ENCODE data around the gene LHFPL6. TPM values are rescaled to one million over a fixed set of nuclear protein-coding genes. Genes with fewer than 3 reads are reported as not detected.

Gene LHFPL6
- polyA plus RNA-seq, 2 of the 4 experiments (the other 2 are of a cell fraction), result 1.7 to 5.4 TPM

DNA sequence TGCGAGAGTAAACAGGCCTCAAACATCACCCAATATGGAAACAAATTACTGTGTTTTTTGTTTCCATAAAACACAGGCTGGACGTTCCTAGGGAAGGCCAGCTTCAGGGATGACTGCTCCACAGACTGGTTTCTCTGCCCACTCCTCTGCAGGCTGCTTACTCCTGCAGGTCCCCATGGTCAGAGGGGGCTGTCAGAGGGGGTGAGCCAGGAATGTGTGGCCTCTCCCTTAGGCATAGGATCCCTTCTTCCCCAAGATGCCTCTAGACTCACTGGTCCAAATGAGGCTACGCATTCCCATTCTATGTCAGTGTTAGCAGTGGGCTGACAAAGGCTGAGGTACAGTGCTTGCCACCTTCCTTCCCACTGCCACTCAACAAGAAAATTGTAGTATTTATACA, 229.8 kb downstream of the LHFPL6 start:
- Histone ChIP-seq H3K9me3 (no peaks in the 10 kb centered on the region), H3K4me1 (no peaks in the 10 kb centered on the region), H3K4me3 (no peak overlapping the region), H3K4me2 (no peak overlapping the region), H3K27ac (no peak overlapping the region)
- no peak for TF ChIP-seq MAFK (IDR thresholded peaks at IDR 0.05; ENCODE audit: partially characterized antibody)
- TF ChIP-seq FOSL2 (IDR thresholded peaks at IDR 0.05), result no peak
- no peak for TF ChIP-seq FOSL2 (CRISPR knock-in tag; IDR thresholded peaks at IDR 0.05)
- TF ChIP-seq POLR2A (IDR thresholded peaks at IDR 0.05; ENCODE audit: low read length), result no peak
- TF ChIP-seq, protein P1, sequence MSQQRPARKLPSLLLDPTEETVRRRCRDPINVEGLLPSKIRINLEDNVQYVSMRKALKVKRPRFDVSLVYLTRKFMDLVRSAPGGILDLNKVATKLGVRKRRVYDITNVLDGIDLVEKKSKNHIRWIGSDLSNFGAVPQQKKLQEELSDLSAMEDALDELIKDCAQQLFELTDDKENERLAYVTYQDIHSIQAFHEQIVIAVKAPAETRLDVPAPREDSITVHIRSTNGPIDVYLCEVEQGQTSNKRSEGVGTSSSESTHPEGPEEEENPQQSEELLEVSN (IDR thresholded peaks at IDR 0.05; ENCODE audit: borderline replicate concordance, low read depth), result no peak
- TF ChIP-seq, protein P2, sequence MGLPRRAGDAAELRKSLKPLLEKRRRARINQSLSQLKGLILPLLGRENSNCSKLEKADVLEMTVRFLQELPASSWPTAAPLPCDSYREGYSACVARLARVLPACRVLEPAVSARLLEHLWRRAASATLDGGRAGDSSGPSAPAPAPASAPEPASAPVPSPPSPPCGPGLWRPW (IDR thresholded peaks at IDR 0.05), result no peak
- no peak for TF ChIP-seq RAD21 (conservative IDR thresholded peaks at IDR 0.05 in 1 of 2, IDR thresholded peaks at IDR 0.05 in 1 of 2)
- no peak for TF ChIP-seq EHMT2 (IDR thresholded peaks at IDR 0.05; ENCODE audit: low read depth)
- TF ChIP-seq, protein P3, sequence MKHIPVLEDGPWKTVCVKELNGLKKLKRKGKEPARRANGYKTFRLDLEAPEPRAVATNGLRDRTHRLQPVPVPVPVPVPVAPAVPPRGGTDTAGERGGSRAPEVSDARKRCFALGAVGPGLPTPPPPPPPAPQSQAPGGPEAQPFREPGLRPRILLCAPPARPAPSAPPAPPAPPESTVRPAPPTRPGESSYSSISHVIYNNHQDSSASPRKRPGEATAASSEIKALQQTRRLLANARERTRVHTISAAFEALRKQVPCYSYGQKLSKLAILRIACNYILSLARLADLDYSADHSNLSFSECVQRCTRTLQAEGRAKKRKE (CRISPR knock-in tag; IDR thresholded peaks at IDR 0.05; ENCODE audit: low read depth), result no peak
- no peak for TF ChIP-seq ZFP36 (IDR thresholded peaks at IDR 0.05; ENCODE audit: borderline replicate concordance, partially characterized antibody)
- TF ChIP-seq, protein P4, sequence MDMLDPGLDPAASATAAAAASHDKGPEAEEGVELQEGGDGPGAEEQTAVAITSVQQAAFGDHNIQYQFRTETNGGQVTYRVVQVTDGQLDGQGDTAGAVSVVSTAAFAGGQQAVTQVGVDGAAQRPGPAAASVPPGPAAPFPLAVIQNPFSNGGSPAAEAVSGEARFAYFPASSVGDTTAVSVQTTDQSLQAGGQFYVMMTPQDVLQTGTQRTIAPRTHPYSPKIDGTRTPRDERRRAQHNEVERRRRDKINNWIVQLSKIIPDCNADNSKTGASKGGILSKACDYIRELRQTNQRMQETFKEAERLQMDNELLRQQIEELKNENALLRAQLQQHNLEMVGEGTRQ (IDR thresholded peaks at IDR 0.05), result no peak
- no peak for TF ChIP-seq JUNB (IDR thresholded peaks at IDR 0.05)
- no peak for TF ChIP-seq HOXB13 (CRISPR knock-in tag; IDR thresholded peaks at IDR 0.05; ENCODE audit: low read depth)
- no peak for TF ChIP-seq MYC (IDR thresholded peaks at IDR 0.05; ENCODE audit: borderline replicate concordance, low read length)
- TF ChIP-seq ZC3H11A (IDR thresholded peaks at IDR 0.05), result no peak
- no peak for TF ChIP-seq EHF (CRISPR knock-in tag; IDR thresholded peaks at IDR 0.05)
- TF ChIP-seq BHLHE40 (IDR thresholded peaks at IDR 0.05; ENCODE audit: low read depth, low read length), result no peak
- CTCF ChIA-PET, result no interaction called here
- ATAC-seq, result no peak
- DNase-seq (ENCODE audit: low read depth in 1 of 2, low spot score in 1 of 2), result no peak
- POLR2A ChIA-PET, result no interaction called here
- FAIRE-seq, result no peak
- WGBS (ENCODE audit: missing lambda C conversion rate), result 42% methylated on average over 3 of the region's 3 CpGs

DNA sequence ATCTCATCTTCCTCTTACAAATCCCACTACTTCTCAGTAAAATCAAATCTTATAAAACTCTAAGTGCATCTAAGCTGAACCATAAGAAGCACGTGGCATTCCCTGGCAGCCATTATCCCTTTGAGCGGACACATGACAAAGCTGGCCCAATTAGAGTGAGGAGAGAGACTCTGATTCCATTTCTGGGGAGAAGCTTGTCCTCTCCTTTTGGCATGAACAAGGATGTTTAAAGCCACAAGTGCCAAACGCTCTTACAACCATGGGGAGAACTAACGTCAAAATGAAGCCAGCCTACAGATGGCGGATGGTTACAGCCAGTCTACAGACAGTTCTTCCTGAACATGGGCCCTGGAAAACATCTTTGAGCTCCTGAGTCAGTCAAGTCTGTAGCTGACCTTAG, 231.3 kb downstream of the LHFPL6 start:
- WGBS (ENCODE audit: missing lambda C conversion rate), result 39% methylated on average over 5 of the region's 5 CpGs
- no peak for FAIRE-seq

DNA sequence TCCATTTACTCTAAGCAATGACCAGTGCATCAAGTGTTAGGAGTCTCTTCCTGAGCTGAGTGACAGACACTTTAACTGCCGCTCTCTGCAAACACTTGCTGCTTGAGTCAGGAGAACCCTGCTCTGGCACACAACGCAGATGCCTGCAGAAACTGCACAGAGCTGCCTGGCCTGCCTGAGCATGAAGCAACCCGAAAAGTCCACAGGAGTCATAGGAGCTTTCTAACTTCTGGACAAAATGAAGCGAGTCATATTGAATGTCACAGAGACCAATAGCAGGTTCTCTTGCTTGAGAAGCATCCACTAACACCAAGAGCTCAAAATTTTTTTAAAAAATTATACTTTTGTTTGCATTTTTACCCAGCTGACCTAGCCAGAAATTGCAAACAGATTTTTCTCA, 232.4 kb downstream of the LHFPL6 start:
- no peaks in the 10 kb centered on the region for H3K4me1 ChIP-seq
- WGBS (ENCODE audit: missing lambda C conversion rate), result 42% methylated on average over 4 of the region's 4 CpGs
- no peak for DNase-seq (ENCODE audit: low read depth in 1 of 2, low spot score in 1 of 2)
- ChIA-PET CTCF (interaction anchor here (1.3 kb wide), 1 partner anchor 241 kb away, joined by 5 read pairs; no protein-coding TSS in a partner anchor), POLR2A (no interaction called here)
- H3K4me3 ChIP-seq, result no peak overlapping the region
- no peak for FAIRE-seq
- ATAC-seq, result no peak
- no peak overlapping the region for H3K27ac ChIP-seq
- no peak overlapping the region for H3K4me2 ChIP-seq
- no peak for TF ChIP-seq KDM5A (IDR thresholded peaks at IDR 0.05)
- TF ChIP-seq ZNF302 (CRISPR knock-in tag; IDR thresholded peaks at IDR 0.05), result no peak
- no peaks in the 10 kb centered on the region for H3K9me3 ChIP-seq

More for the DNA sequence above, 231.3 kb downstream of the LHFPL6 start:
- no peaks in the 10 kb centered on the region for H3K4me1 ChIP-seq
- H3K9me3 ChIP-seq, result no peaks in the 10 kb centered on the region
- DNase-seq (ENCODE audit: low read depth in 1 of 2, low spot score in 1 of 2) (no peak), ATAC-seq (no peak)
- H3K4me2 ChIP-seq, result no peak overlapping the region
- ChIA-PET POLR2A (no interaction called here), CTCF (no interaction called here)
- H3K4me3 ChIP-seq, result no peak overlapping the region
- no peak overlapping the region for H3K27ac ChIP-seq
- no peak for TF ChIP-seq BHLHE40 (IDR thresholded peaks at IDR 0.05; ENCODE audit: low read depth, low read length)
- TF ChIP-seq EHMT2 (IDR thresholded peaks at IDR 0.05; ENCODE audit: low read depth), result no peak
- TF ChIP-seq RNF2 (IDR thresholded peaks at IDR 0.05; ENCODE audit: borderline replicate concordance, low read depth), result no peak
- no peak for TF ChIP-seq TP53 (CRISPR knock-in tag; IDR thresholded peaks at IDR 0.05)
- TF ChIP-seq, protein P5, sequence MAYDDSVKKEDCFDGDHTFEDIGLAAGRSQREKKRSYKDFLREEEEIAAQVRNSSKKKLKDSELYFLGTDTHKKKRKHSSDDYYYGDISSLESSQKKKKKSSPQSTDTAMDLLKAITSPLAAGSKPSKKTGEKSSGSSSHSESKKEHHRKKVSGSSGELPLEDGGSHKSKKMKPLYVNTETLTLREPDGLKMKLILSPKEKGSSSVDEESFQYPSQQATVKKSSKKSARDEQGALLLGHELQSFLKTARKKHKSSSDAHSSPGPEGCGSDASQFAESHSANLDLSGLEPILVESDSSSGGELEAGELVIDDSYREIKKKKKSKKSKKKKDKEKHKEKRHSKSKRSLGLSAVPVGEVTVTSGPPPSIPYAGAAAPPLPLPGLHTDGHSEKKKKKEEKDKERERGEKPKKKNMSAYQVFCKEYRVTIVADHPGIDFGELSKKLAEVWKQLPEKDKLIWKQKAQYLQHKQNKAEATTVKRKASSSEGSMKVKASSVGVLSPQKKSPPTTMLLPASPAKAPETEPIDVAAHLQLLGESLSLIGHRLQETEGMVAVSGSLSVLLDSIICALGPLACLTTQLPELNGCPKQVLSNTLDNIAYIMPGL (CRISPR knock-in tag; IDR thresholded peaks at IDR 0.05; ENCODE audit: borderline replicate concordance), result no peak
- no peak for TF ChIP-seq JUN (IDR thresholded peaks at IDR 0.05)
- no peak for TF ChIP-seq CHD4 (IDR thresholded peaks at IDR 0.05; ENCODE audit: borderline replicate concordance)
